ENCODE data around the gene SIN3B. TPM values are rescaled to one million over a fixed set of nuclear protein-coding genes. Genes with fewer than 3 reads are reported as not detected.

SIN3B gene
- polyA plus RNA-seq, 1 donor from 2014 or later = 31.2 TPM

DNA sequence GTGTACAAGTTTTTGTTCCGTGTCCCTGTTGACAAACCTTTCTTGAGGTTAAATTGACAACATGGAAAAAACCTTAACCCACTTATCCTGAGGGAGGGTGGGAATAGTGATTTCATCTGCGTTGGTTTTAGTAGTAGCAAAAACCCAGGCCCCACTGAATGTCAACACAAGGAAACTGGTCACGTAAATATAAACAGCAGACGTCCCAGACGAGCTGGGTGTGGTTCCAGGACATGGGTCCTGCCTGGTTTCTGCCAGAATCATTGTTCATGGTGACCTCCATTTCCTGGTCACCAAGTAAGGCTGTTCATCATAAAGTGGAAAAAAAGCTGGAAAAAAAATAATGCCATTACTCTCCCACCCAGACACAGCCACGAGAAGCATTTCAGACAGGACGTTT is 42.7 kb downstream of the SIN3B start:
- Histone ChIP-seq H3K9me2 (ENCODE audit: insufficient read depth, low read length) (no peaks in the 10 kb centered on the region), H2AFZ (ENCODE audit: low read depth, low read length) (no peak overlapping the region), H3K9me3 (ENCODE audit: low read length) (no peaks in the 10 kb centered on the region), H3F3A (ENCODE audit: insufficient read depth, low read length, poor library complexity, severe bottlenecking) (no peaks in the 10 kb centered on the region), H3K27me3 (ENCODE audit: insufficient read depth, low read depth, low read length) (no peaks in the 10 kb centered on the region), H3K27ac (ENCODE audit: low read length) (no peak overlapping the region), H3K9ac (ENCODE audit: low read length) (no peak overlapping the region), H4K20me1 (ENCODE audit: insufficient read depth) (no peaks in the 10 kb centered on the region), H3K36me3 (ENCODE audit: insufficient read depth, low read length) (peaks cover 4% of the 10 kb centered on the region), H3K79me2 (replicated peaks; ENCODE audit: insufficient read depth, low read length) (no peaks in the 10 kb centered on the region), H3K4me2 (ENCODE audit: low read length) (no peak overlapping the region), H3K4me3 (ENCODE audit: low read length) (no peak overlapping the region)
- TF ChIP-seq RAD21 (conservative IDR thresholded peaks at IDR 0.05) (no peak), POLR2AphosphoS5 (IDR thresholded peaks at IDR 0.05) (no peak), EZH2 (IDR thresholded peaks at IDR 0.05; ENCODE audit: borderline replicate concordance, insufficient read depth, low read length, poor library complexity, severe bottlenecking) (no peak), EP300 (conservative IDR thresholded peaks at IDR 0.05; ENCODE audit: poor library complexity, severe bottlenecking) (no peak), SMC3 (conservative IDR thresholded peaks at IDR 0.05; ENCODE audit: poor library complexity) (no peak), TAF1 (IDR thresholded peaks at IDR 0.05; ENCODE audit: low read depth) (no peak), MXI1 (conservative IDR thresholded peaks at IDR 0.05; ENCODE audit: poor library complexity, severe bottlenecking) (no peak)
- TF ChIP-seq, protein P1, sequence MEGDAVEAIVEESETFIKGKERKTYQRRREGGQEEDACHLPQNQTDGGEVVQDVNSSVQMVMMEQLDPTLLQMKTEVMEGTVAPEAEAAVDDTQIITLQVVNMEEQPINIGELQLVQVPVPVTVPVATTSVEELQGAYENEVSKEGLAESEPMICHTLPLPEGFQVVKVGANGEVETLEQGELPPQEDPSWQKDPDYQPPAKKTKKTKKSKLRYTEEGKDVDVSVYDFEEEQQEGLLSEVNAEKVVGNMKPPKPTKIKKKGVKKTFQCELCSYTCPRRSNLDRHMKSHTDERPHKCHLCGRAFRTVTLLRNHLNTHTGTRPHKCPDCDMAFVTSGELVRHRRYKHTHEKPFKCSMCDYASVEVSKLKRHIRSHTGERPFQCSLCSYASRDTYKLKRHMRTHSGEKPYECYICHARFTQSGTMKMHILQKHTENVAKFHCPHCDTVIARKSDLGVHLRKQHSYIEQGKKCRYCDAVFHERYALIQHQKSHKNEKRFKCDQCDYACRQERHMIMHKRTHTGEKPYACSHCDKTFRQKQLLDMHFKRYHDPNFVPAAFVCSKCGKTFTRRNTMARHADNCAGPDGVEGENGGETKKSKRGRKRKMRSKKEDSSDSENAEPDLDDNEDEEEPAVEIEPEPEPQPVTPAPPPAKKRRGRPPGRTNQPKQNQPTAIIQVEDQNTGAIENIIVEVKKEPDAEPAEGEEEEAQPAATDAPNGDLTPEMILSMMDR (IDR thresholded peaks at IDR 0.05; ENCODE audit: poor library complexity, severe bottlenecking) = no peak
- TF ChIP-seq, protein P2, sequence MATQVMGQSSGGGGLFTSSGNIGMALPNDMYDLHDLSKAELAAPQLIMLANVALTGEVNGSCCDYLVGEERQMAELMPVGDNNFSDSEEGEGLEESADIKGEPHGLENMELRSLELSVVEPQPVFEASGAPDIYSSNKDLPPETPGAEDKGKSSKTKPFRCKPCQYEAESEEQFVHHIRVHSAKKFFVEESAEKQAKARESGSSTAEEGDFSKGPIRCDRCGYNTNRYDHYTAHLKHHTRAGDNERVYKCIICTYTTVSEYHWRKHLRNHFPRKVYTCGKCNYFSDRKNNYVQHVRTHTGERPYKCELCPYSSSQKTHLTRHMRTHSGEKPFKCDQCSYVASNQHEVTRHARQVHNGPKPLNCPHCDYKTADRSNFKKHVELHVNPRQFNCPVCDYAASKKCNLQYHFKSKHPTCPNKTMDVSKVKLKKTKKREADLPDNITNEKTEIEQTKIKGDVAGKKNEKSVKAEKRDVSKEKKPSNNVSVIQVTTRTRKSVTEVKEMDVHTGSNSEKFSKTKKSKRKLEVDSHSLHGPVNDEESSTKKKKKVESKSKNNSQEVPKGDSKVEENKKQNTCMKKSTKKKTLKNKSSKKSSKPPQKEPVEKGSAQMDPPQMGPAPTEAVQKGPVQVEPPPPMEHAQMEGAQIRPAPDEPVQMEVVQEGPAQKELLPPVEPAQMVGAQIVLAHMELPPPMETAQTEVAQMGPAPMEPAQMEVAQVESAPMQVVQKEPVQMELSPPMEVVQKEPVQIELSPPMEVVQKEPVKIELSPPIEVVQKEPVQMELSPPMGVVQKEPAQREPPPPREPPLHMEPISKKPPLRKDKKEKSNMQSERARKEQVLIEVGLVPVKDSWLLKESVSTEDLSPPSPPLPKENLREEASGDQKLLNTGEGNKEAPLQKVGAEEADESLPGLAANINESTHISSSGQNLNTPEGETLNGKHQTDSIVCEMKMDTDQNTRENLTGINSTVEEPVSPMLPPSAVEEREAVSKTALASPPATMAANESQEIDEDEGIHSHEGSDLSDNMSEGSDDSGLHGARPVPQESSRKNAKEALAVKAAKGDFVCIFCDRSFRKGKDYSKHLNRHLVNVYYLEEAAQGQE (IDR thresholded peaks at IDR 0.05; ENCODE audit: borderline replicate concordance) = no peak

DNA sequence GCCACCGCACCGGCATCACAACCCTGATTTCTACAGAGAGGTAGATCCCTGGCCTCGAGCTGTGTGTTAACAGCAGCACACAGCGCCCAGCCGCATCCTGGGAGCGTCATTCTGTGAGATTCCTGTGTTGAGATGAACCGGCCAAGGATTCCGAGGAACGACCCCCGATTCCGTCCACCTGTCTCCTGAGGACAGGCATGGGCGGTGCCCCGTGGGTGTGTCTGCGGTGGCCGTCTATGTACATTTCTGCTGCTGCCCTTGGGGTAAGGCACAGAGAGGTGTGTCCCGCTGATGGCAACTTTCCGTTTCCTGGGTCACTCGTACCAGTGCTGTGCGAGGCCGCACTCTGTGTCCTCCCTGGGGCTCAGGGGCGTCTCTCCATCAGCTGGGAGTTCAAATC is 43.5 kb downstream of the SIN3B start:
- Histone ChIP-seq H3K27me3 (ENCODE audit: insufficient read depth, low read depth, low read length) (no peaks in the 10 kb centered on the region), H3K4me3 (ENCODE audit: low read length) (no peak overlapping the region), H3K36me3 (ENCODE audit: insufficient read depth, low read length) (no peaks in the 10 kb centered on the region), H3K79me2 (replicated peaks; ENCODE audit: insufficient read depth, low read length) (no peaks in the 10 kb centered on the region), H3K4me2 (ENCODE audit: low read length) (no peak overlapping the region), H3K9me2 (ENCODE audit: insufficient read depth, low read length) (no peaks in the 10 kb centered on the region), H3F3A (ENCODE audit: insufficient read depth, low read length, poor library complexity, severe bottlenecking) (no peaks in the 10 kb centered on the region), H3K9ac (ENCODE audit: low read length) (no peak overlapping the region), H3K9me3 (ENCODE audit: low read length) (no peaks in the 10 kb centered on the region), H2AFZ (ENCODE audit: low read depth, low read length) (no peak overlapping the region), H3K27ac (ENCODE audit: low read length) (no peak overlapping the region), H4K20me1 (ENCODE audit: insufficient read depth) (no peaks in the 10 kb centered on the region)
- no peak for TF ChIP-seq MXI1 (conservative IDR thresholded peaks at IDR 0.05; ENCODE audit: poor library complexity, severe bottlenecking)
- TF ChIP-seq EP300 (conservative IDR thresholded peaks at IDR 0.05; ENCODE audit: poor library complexity, severe bottlenecking) = no peak
- no peak for TF ChIP-seq TAF1 (IDR thresholded peaks at IDR 0.05; ENCODE audit: low read depth)
- no peak for TF ChIP-seq POLR2AphosphoS5 (IDR thresholded peaks at IDR 0.05)
- no peak for TF ChIP-seq SMC3 (conservative IDR thresholded peaks at IDR 0.05; ENCODE audit: poor library complexity)
- no peak for TF ChIP-seq RAD21 (conservative IDR thresholded peaks at IDR 0.05)
- TF ChIP-seq, protein P1 (IDR thresholded peaks at IDR 0.05; ENCODE audit: poor library complexity, severe bottlenecking) = no peak
- no peak for TF ChIP-seq EZH2 (IDR thresholded peaks at IDR 0.05; ENCODE audit: borderline replicate concordance, insufficient read depth, low read length, poor library complexity, severe bottlenecking)
- TF ChIP-seq, protein P2 (IDR thresholded peaks at IDR 0.05; ENCODE audit: borderline replicate concordance) = no peak
